Sigmoid colon (tissue), 7 donors: ENCODE results near the gene LHX8. TPM values are rescaled to one million over a fixed set of nuclear protein-coding genes. Genes with fewer than 3 reads are reported as not detected.

Experiments
- DNase-seq: peaks from one replicate; pipeline ENCODE4 v3.0.0-alpha.2; 2019
- H3K27ac ChIP-seq, 4 donors: fragments of 200-600 bp; sonication (generic); one replicate each; pipeline ENCODE4 v1.5.1; 2016 to 2019; ENCODE audit warnings: mild to moderate bottlenecking in 1 of 4
- H3K27me3 ChIP-seq, 3 donors: fragments of 200-600 bp; sonication (generic); one replicate each; pipeline ENCODE4 v1.5.1; 2019; ENCODE audit warnings: mild to moderate bottlenecking in 1 of 3
- H3K36me3 ChIP-seq, 4 donors: fragments of 200-600 bp; sonication (generic); one replicate each; pipeline ENCODE4 v1.5.1; 2016 to 2019
- H3K4me1 ChIP-seq, 4 donors: fragments of 200-600 bp; sonication (generic); one replicate each; pipeline ENCODE4 v1.5.1; 2017 to 2019
- H3K4me3 ChIP-seq, 4 donors: fragments of 200-600 bp; sonication (generic); one replicate each; pipeline ENCODE4 v1.5.1; 2017 to 2019; ENCODE audit warnings: mild to moderate bottlenecking in 2 of 4, moderate library complexity in 1 of 4
- H3K9me3 ChIP-seq, 4 donors: fragments of 200-600 bp in 3 of 4; sonication (generic) in 3 of 4; one replicate each; pipeline versions ENCODE4 v1.5.1 to v1.6.1; 2013 to 2019
- EP300 ChIP-seq, 4 donors: sonication (generic); formaldehyde crosslinking; IDR thresholded peaks; one replicate each; pipeline ENCODE4 v1.6.1; 2017; ENCODE audit warnings: antibody characterized with exemption in 4 of 4
- POLR2A ChIP-seq, 2 donors: fragments of 450-650 bp; IDR thresholded peaks; one replicate each; pipeline ENCODE4 v1.6.1; 2016; ENCODE audit warnings: antibody characterized with exemption in 2 of 2, mild to moderate bottlenecking in 2 of 2, moderate library complexity in 2 of 2
- POLR2AphosphoS5 ChIP-seq, 4 donors: sonication (generic); formaldehyde crosslinking; IDR thresholded peaks; one replicate each; pipeline ENCODE4 v1.6.1; 2017; ENCODE audit warnings: antibody characterized with exemption in 4 of 4
- WGBS, 2 donors: extraction: QIAGEN DNeasy Blood & Tissue Kit; methylation state at CpG; one replicate each; pipeline ENCODE4 v1.1.7; 2013; 5-methylcytosine and 5-hydroxymethylcytosine counted together
- intact Hi-C: fragments of 100-400 bp; cut with DNase I; formaldehyde crosslinking; loops from one replicate; pipeline ENCODE4 v1.15.1; 2023
- polyA plus RNA-seq, 3 donors: library from polyadenylated mRNA; stranded (reverse); fragments of 200-250 nt; gene quantifications; one replicate each; pipeline ENCODE4 v1.2.3, GENCODE V29; 2013
- total RNA-seq, 4 donors: library from RNA; depleted of rRNA; stranded (reverse); fragments of >200 nt; gene quantifications; one replicate each; pipeline ENCODE4 v1.1.0, GENCODE V29; 2016
- TF ChIP-seq, protein P1 (sequence below), 4 experiments: fragments of 450-650 bp in 3 of 4; fragments of 200-600 bp in 1 of 4; IDR thresholded peaks; one replicate each; pipeline ENCODE4 v1.5.1; 2016 to 2019; ENCODE audit warnings: antibody characterized with exemption in 4 of 4, mild to moderate bottlenecking in 3 of 4, moderate library complexity in 2 of 4
- donor health status: healthy with polysubstance abuse.
- donor health status: Bipolar disorder and iron deficiency.
- donor health status: healthy.

LHX8 gene
- total and polyA plus RNA-seq, 7 donors: not detected

DNA sequence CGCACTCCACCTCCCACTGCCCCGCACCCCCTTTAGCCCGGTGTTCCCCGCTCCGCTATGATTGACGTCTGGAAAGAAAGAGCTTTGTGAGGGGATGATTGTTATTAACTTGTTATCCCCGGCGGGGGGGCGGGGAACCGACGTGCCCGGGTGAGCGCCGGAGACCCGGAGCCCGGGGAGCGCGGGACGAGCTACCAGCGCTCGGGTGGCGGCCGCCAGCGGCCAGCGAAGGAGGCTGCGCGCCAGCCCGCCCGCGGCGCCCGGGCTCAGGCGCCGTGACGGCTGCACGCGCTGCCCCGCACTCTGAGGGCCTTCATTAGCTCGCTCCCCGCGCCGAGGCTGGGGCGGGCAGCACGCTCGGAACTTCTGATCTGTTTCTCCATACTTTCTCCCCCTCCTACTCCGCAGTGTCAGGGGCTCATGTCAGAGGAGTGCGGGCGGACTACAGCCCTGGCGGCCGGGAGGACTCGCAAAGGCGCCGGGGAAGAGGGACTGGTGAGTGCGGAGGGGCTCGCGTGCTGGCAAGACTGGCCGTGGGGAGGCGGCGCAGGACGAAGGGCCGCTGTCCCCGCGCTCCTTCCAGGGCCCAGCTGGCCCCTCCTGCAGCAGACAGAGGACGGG lies 2.1 kb downstream of the LHX8 start:
- H3K9me3 ChIP-seq: no peaks in the 10 kb centered on the region
- H3K4me3 ChIP-seq: peak overlapping the region in 3 of 4 donors; percentile 12 to 21 (median 21)
- 3 to 9% methylated on average over 64 of the region's 64 CpGs for WGBS, 2 donors
- TF ChIP-seq EP300 (IDR thresholded peaks at IDR 0.05): no peak
- TF ChIP-seq, protein P1, sequence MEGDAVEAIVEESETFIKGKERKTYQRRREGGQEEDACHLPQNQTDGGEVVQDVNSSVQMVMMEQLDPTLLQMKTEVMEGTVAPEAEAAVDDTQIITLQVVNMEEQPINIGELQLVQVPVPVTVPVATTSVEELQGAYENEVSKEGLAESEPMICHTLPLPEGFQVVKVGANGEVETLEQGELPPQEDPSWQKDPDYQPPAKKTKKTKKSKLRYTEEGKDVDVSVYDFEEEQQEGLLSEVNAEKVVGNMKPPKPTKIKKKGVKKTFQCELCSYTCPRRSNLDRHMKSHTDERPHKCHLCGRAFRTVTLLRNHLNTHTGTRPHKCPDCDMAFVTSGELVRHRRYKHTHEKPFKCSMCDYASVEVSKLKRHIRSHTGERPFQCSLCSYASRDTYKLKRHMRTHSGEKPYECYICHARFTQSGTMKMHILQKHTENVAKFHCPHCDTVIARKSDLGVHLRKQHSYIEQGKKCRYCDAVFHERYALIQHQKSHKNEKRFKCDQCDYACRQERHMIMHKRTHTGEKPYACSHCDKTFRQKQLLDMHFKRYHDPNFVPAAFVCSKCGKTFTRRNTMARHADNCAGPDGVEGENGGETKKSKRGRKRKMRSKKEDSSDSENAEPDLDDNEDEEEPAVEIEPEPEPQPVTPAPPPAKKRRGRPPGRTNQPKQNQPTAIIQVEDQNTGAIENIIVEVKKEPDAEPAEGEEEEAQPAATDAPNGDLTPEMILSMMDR (IDR thresholded peaks at IDR 0.05): no peak
- no peak for TF ChIP-seq POLR2AphosphoS5 (IDR thresholded peaks at IDR 0.05)
- no peak for TF ChIP-seq POLR2A (IDR thresholded peaks at IDR 0.05)
- H3K36me3 ChIP-seq: no peaks in the 10 kb centered on the region
- H3K4me1 ChIP-seq: peaks cover 0 to 31% (median 25%) of the 10 kb centered on the region in 4 donors
- intact Hi-C loops: no loop called here
- peak; percentile 47 for DNase-seq
- H3K27ac ChIP-seq: no peak overlapping the region
- peaks cover 55 to 97% (median 77%) of the 10 kb centered on the region in 3 donors for H3K27me3 ChIP-seq

- no peak for TF ChIP-seq EP300 (IDR thresholded peaks at IDR 0.05)
- TF ChIP-seq POLR2A (IDR thresholded peaks at IDR 0.05): no peak
- no peak for TF ChIP-seq POLR2AphosphoS5 (IDR thresholded peaks at IDR 0.05)
- TF ChIP-seq, protein P1 (IDR thresholded peaks at IDR 0.05): no peak
- 7 to 19% methylated on average over 37 of the region's 37 CpGs for WGBS, 2 donors
- Histone ChIP-seq H3K4me3 (no peak overlapping the region), H3K4me1 (peaks cover 0 to 29% (median 25%) of the 10 kb centered on the region in 4 donors), H3K36me3 (no peaks in the 10 kb centered on the region), H3K27me3 (peaks cover 49 to 97% (median 69%) of the 10 kb centered on the region in 3 donors), H3K9me3 (no peaks in the 10 kb centered on the region), H3K27ac (no peak overlapping the region)
- intact Hi-C loops: no loop called here
- peak; percentile 61 for DNase-seq
Observed at GRCh38 chr1:75136921-75137641, 2.9 kb downstream of the LHX8 start.

DNA sequence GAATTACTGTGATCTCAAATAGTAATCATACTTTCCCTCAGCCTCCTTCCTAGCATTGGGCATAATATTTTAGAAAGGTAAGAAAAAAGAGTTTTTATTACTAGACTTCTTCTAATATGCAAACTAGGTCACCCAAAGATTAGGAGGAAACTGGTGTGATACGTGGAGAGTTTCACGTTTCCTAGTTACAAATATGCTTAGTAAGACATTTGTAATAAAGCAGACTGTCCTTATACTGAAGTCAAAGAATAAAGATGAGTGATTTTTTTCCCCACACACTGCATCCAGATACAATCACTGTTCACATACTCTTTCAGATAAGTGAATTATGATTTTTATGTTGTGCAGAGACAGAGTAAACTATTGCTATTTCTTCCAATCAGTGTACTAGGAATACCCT lies 17.9 kb downstream of the LHX8 start:
- Histone ChIP-seq H3K27ac (no peak overlapping the region), H3K36me3 (no peaks in the 10 kb centered on the region), H3K4me1 (no peaks in the 10 kb centered on the region), H3K9me3 (no peaks in the 10 kb centered on the region), H3K4me3 (no peak overlapping the region), H3K27me3 (no peaks in the 10 kb centered on the region)
- WGBS, 2 donors: 73 to 83% methylated on average over 2 of the region's 2 CpGs
- TF ChIP-seq EP300 (IDR thresholded peaks at IDR 0.05) (no peak), POLR2A (IDR thresholded peaks at IDR 0.05) (no peak), POLR2AphosphoS5 (IDR thresholded peaks at IDR 0.05) (no peak)
- TF ChIP-seq, protein P1 (IDR thresholded peaks at IDR 0.05): no peak
- intact Hi-C loops: no loop called here
- no peak for DNase-seq

- Histone ChIP-seq H3K27ac (no peak overlapping the region), H3K36me3 (no peaks in the 10 kb centered on the region), H3K4me3 (no peak overlapping the region), H3K27me3 (no peaks in the 10 kb centered on the region), H3K4me1 (no peaks in the 10 kb centered on the region), H3K9me3 (no peaks in the 10 kb centered on the region)
- TF ChIP-seq POLR2A (IDR thresholded peaks at IDR 0.05) (no peak), POLR2AphosphoS5 (IDR thresholded peaks at IDR 0.05) (no peak), EP300 (IDR thresholded peaks at IDR 0.05) (no peak)
- TF ChIP-seq, protein P1 (IDR thresholded peaks at IDR 0.05): no peak
- 81 to 92% methylated on average over 3 of the region's 3 CpGs for WGBS, 2 donors
- no peak for DNase-seq
- intact Hi-C loops: no loop called here
Observed at GRCh38 chr1:75159154-75159553, 25.0 kb downstream of the LHX8 start.
